ENCODE results near the gene FRY.

FRY gene

GRCh38 chr13:32136716-32137115, 105.1 kb downstream of the FRY start:
- DNase-seq, result no peak

DNA sequence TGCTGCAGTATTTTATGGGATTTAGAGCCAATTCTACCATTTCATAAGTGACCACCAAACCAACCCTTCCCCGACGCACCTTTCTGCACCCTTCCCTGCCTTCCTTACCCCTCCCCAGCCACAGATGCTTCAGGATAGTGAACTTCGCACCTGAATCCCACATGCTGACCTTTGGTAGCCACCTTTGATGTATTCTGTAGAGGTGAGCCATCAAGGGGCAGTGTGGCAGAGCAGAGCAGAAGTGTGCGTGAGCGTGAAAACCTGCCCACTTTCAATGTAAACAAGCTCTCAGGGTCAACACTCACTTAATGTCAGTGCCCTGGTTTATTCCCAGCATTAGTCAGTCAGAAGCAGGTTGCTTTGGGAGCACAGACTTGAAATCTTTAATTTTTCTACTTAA, 107.7 kb downstream of the FRY start:
- no peak for DNase-seq

DNA sequence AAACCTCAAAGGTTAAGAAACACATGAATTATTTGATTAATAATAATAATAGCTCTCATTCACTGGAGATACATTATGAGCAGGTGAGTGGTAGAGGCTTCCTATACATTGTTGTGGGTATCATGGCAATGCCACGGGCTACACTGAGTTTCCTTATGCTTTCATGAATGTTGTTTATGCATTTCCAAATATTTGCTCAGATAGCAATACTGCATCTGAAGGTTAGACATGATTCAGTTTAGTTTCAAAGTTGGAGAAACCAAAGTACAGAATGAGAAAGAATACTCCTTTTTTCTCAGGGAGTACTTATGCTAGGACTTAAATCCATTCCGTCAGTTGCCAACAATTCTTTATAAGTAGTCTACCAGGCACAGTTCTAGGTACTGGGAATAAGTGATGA, 108.5 kb downstream of the FRY start:
- DNase-seq, result no peak

DNA sequence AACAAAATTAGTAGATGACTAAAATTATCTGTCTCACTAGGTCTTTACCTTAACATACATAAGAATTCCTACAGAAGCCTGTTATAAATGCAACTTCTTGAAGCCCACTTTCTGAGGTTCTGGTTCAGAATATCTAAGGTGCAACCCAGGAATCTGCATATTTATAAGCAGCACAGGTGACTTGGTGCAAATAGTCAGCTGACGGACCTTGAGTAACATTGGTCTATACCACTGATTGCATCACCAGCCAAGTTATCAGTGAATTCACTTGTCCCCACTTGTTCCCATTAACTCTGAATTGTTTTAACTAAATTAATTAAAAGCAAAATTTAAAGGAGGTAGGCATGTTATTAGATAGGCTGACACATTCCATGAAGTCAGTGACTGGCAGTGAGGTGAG, 109.9 kb downstream of the FRY start:
- no peak for DNase-seq

- no peak for DNase-seq
Measured at GRCh38 chr13:32142115-32142514, 110.5 kb downstream of the FRY start.

- peak; percentile 70 for DNase-seq
Measured at GRCh38 chr13:32142956-32143375, 111.4 kb downstream of the FRY start.

DNA sequence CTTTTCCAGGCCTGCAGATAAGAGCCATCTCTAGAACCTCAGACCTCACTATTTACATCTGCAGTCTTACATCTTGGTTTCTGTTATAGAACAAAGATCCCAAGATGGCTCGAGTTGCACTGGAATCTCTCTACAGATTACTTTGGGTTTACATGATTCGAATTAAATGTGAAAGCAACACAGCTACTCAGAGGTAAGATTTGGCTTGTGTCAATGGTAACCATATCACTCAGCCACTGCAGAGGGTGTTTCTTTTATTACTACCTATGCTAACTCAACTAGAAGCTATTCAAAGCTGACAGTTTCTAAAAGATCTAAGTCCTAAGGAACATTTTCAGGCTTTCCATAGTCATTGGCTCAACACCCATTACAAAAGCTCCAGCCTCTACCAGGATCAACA, 115.6 kb downstream of the FRY start:
- no peak for DNase-seq

GRCh38 chr13:32147976-32148375, 116.4 kb downstream of the FRY start:
- DNase-seq, result no peak

GRCh38 chr13:32150239-32150638, 118.7 kb downstream of the FRY start:
- DNase-seq, result no peak

- DNase-seq, result peak; percentile 56
Measured at GRCh38 chr13:32150794-32151193, 119.2 kb downstream of the FRY start.

GRCh38 chr13:32151240-32151639, 119.7 kb downstream of the FRY start:
- DNase-seq, result no peak

- DNase-seq, result peak; percentile 70
Measured at GRCh38 chr13:32153056-32153455, 121.5 kb downstream of the FRY start.

- no peak for DNase-seq
Measured at GRCh38 chr13:32159137-32159869, 127.7 kb downstream of the FRY start.

DNA sequence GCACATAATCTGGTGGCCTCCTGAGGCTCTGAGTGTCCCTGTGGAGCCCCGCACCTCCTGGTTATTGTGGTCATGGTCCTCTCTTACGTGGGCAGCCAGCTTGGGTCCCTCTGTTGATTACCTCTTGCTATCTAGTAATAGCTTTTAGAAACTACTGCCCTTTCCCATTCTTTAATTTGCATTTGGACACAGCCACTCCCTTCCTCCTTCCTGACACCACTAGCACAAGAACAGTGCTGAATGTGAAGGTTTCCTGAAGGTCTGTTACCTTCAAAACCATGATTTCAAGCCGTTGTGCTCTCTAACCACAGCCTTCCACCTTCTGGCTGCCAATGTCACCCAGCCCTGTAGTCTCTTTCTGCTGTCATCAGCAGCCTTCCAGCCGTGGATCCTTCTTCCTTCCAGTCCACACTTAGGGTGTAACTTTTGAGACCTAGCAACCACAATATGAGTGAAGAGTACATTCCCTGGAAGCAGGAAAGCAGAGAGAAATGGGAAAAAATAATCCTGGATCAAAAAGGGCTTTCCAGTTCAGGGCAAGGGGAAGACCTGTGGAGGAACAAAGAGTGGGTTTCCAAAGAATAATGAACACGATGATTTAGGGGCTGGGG, 130.9 kb downstream of the FRY start:
- DNase-seq, result no peak

GRCh38 chr13:32164622-32165268, 133.2 kb downstream of the FRY start:
- peak; percentile 75 for DNase-seq

DNA sequence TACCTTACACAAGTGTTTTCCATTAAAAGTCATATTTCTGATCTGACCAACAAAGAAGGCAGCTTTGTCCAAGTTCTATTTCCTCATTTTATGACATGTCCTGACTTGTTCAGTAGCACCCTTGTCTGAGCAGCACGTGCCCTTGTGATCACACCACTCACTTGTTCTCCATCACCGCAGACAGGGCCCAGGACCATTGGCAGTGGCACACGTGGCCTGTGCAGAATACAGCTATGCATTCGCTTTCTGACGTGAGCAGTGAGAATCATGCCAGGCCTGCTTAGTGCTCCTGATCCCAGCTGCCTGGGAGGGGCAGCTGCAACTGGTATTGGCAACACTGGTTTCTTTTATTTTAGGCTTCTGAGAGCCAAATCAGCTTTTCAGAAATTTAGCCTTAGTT, 134.2 kb downstream of the FRY start:
- no peak for DNase-seq

GRCh38 chr13:32168131-32168530, 136.6 kb downstream of the FRY start:
- DNase-seq, result no peak

GRCh38 chr13:32170841-32171240, 139.3 kb downstream of the FRY start:
- DNase-seq, result no peak

DNA sequence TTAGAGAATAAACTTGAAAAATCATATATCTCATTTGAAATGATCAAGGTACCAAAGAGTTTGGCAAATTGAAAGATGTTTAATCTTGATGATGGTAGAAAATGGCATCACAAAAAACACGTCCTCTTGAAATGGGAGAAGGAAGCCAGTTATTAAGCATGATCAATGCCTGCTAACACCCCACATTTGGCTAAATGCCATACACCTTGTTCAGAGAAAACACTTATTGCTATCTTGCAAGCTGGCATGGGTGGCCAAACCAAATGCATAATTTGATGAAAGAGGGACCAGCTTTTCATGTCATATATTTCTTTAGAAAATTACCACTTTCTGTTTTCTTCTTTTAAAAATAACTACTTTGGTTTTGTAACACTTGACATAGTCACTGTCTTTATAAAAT, 142.3 kb downstream of the FRY start:
- DNase-seq, result no peak

DNA sequence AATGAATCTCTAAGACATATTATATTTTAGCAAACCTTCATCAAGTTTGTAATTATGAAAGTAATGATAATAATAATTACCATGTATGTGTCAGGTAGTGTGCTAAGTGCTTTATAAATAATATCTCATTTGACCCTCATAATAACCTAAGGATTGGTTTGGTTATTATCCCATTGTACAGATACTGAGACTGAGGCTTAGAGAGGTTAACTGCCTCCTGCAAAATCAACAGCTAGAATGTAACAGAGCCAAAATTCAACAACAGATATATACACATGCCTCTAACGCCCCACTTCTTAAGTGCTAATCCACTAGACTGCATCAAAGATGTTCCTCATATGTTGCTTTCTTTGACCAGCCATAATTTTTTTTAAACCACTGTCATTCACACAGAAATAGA, 142.8 kb downstream of the FRY start:
- DNase-seq, result no peak

- peak; percentile 2 for DNase-seq
Measured at GRCh38 chr13:32175307-32175706, 143.7 kb downstream of the FRY start.

GRCh38 chr13:32175943-32176342, 144.4 kb downstream of the FRY start:
- DNase-seq, result no peak

DNA sequence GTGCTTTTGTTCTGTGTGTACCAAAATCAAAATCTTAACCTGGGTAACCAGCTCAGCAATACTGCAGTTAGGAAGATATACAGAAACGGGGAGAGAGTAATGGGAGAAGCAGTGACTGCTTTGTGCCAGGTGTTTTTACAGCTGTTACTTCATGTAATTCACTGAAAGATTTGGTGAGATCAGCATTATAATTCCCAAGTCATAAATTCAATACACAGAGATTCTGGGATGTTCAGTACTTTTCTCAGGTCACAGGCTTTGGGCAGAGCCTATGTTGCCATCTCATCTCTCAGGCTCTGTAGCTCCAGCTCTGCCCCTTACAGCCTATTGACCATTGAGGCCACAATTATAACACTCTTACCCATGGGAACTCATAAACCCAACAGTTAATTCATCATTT, 145.1 kb downstream of the FRY start:
- DNase-seq, result no peak

GRCh38 chr13:32178763-32179162, 147.2 kb downstream of the FRY start:
- DNase-seq, result no peak
